Gastrocnemius medialis (tissue), 4 donors: Measurements from ENCODE around the gene DOK5.

ENCODE experiments used
- POLR2A ChIP-seq, 2 donors: fragments of 450-650 bp; IDR thresholded peaks; one replicate each; pipeline ENCODE4 v1.6.1; 2017; ENCODE audit warnings: antibody characterized with exemption in 2 of 2, mild to moderate bottlenecking in 2 of 2, moderate library complexity in 2 of 2
- TF ChIP-seq, protein P1 (sequence below), 5 experiments: fragments of 450-650 bp in 3 of 5; fragments of 200-600 bp in 2 of 5; sonication (generic) in 2 of 5; IDR thresholded peaks in 4 of 5; conservative IDR thresholded peaks in 1 of 5; 1 replicate in 4 of 5; 2 replicates in 1 of 5; pipeline ENCODE4 v1.5.1; 2016 to 2019; ENCODE audit warnings: antibody characterized with exemption in 5 of 5, mild to moderate bottlenecking in 3 of 5, moderate library complexity in 3 of 5

DNA sequence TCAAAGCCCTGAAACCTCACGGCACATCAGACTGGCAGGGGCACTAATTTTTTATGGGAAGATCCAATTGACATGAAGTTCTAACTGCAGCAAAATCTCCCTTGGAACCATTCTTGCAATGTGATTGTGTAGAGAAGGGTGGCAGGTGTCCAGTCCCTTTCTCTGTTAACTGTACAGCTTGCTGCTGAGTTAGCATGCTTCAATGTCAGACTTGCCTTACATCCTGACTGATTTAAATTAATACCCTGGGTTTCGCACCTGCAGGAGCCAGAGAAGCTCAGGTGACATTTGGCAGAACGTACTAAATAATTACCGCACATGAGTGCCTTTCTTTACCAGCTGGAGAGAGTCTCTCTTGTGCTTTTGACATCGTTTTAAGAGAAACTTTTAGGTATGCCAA, 123.0 kb downstream of the DOK5 start:
- TF ChIP-seq, protein P1, sequence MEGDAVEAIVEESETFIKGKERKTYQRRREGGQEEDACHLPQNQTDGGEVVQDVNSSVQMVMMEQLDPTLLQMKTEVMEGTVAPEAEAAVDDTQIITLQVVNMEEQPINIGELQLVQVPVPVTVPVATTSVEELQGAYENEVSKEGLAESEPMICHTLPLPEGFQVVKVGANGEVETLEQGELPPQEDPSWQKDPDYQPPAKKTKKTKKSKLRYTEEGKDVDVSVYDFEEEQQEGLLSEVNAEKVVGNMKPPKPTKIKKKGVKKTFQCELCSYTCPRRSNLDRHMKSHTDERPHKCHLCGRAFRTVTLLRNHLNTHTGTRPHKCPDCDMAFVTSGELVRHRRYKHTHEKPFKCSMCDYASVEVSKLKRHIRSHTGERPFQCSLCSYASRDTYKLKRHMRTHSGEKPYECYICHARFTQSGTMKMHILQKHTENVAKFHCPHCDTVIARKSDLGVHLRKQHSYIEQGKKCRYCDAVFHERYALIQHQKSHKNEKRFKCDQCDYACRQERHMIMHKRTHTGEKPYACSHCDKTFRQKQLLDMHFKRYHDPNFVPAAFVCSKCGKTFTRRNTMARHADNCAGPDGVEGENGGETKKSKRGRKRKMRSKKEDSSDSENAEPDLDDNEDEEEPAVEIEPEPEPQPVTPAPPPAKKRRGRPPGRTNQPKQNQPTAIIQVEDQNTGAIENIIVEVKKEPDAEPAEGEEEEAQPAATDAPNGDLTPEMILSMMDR (IDR thresholded peaks at IDR 0.05 in 4 of 5, conservative IDR thresholded peaks at IDR 0.05 in 1 of 5) = no peak
- no peak for TF ChIP-seq POLR2A (IDR thresholded peaks at IDR 0.05)
